BLaER1 (cell line): Measurements from ENCODE around the gene PLEKHA5.

Experiments
- H3K27ac ChIP-seq: shearing (Covaris generic); formaldehyde crosslinking; 2 replicates; pipeline ENCODE4 v1.8.1; 2022
- H3K27me3 ChIP-seq: shearing (Covaris generic); formaldehyde crosslinking; 2 replicates; pipeline ENCODE4 v1.8.1; 2022
- H3K36me3 ChIP-seq: shearing (Covaris generic); formaldehyde crosslinking; 2 replicates; pipeline ENCODE4 v1.8.1; 2022
- H3K4me1 ChIP-seq: shearing (Covaris generic); formaldehyde crosslinking; 2 replicates; pipeline ENCODE4 v1.8.1; 2022
- H3K4me2 ChIP-seq: shearing (Covaris generic); formaldehyde crosslinking; 2 replicates; pipeline ENCODE4 v1.8.1; 2022
- H3K4me3 ChIP-seq: shearing (Covaris generic); formaldehyde crosslinking; 2 replicates; pipeline ENCODE4 v1.8.1; 2022
- H3K9ac ChIP-seq: shearing (Covaris generic); formaldehyde crosslinking; 2 replicates; pipeline ENCODE4 v1.8.1; 2022
- H3K9me3 ChIP-seq: shearing (Covaris generic); formaldehyde crosslinking; 2 replicates; pipeline ENCODE4 v1.8.1; 2022
- H4K20me1 ChIP-seq: shearing (Covaris generic); formaldehyde crosslinking; 2 replicates; pipeline ENCODE4 v1.8.1; 2022
- Cebpa-rat ChIP-seq: shearing (Covaris generic); IDR thresholded peaks from 2 replicates; pipeline ENCODE4 v1.8.1; 2022

Gene PLEKHA5

GRCh38 chr12:19196959-19197630 lies 67.6 kb downstream of the PLEKHA5 start:
- Histone ChIP-seq H3K9ac (no peak overlapping the region), H3K4me3 (no peak overlapping the region), H3K27me3 (no peaks in the 10 kb centered on the region), H3K36me3 (no peaks in the 10 kb centered on the region), H3K27ac (no peak overlapping the region), H3K4me1 (no peaks in the 10 kb centered on the region), H4K20me1 (no peaks in the 10 kb centered on the region; the same call in 1 of the 2 replicates), H3K4me2 (no peak overlapping the region), H3K9me3 (no peaks in the 10 kb centered on the region)
- TF ChIP-seq Cebpa-rat, result no peak

DNA sequence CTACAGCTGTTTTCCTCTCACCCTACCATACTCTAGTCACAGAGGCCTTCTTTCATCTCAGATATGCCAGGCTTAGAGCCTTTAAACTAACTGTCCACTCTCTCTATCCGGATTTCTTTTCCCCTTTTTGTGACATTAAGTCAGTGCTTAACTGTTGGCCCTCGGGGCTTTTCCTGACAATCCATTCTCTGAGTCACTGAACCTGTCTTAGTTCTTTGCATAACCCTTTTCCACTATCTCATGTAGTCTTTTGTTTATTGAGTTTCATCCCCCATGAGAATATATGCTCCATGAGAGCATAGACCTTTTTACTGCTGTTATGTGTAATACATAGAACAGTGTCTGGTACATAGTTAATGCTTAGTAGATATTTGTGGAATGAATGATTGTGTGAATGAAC lies 68.7 kb downstream of the PLEKHA5 start:
- TF ChIP-seq Cebpa-rat, result no peak
- no peaks in the 10 kb centered on the region for H3K36me3 ChIP-seq
- no peak overlapping the region for H3K27ac ChIP-seq
- H4K20me1 ChIP-seq, result no peaks in the 10 kb centered on the region; the same call in 1 of the 2 replicates
- no peak overlapping the region for H3K4me3 ChIP-seq
- H3K4me2 ChIP-seq, result no peak overlapping the region
- H3K9me3 ChIP-seq, result no peaks in the 10 kb centered on the region
- no peak overlapping the region for H3K9ac ChIP-seq
- H3K27me3 ChIP-seq, result no peaks in the 10 kb centered on the region
- H3K4me1 ChIP-seq, result no peaks in the 10 kb centered on the region

- no peak overlapping the region for H3K4me3 ChIP-seq
- H3K9ac ChIP-seq, result no peak overlapping the region
- no peak overlapping the region for H3K4me2 ChIP-seq
- no peaks in the 10 kb centered on the region for H3K36me3 ChIP-seq
- TF ChIP-seq Cebpa-rat, result no peak
- H3K27me3 ChIP-seq, result no peaks in the 10 kb centered on the region
- H3K27ac ChIP-seq, result no peak overlapping the region
- H3K9me3 ChIP-seq, result no peaks in the 10 kb centered on the region
- no peaks in the 10 kb centered on the region for H3K4me1 ChIP-seq
- H4K20me1 ChIP-seq, result no peaks in the 10 kb centered on the region
These were observed 69.8 kb downstream of the PLEKHA5 start for GRCh38 chr12:19199332-19199731.

DNA sequence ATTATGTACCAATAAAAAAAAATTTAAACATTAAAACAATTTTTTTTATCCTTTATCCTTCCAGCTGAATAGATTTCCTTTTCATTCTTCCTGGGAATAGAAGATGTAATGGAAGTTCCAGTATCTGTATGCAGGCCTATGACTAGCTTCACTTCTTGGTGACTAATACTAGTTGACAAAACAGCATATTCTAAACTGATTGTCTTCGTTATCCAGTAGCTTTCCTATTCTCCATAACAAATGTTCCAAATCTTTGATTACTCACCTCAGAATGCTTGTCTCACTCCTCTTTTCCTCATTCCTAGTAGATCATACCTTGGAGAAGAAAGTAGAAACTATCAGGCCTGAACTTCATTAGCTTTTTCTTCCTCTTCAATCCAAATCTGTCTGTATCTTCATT lies 70.7 kb downstream of the PLEKHA5 start:
- TF ChIP-seq Cebpa-rat, result no peak
- Histone ChIP-seq H3K4me1 (no peaks in the 10 kb centered on the region), H3K4me3 (no peak overlapping the region)

GRCh38 chr12:19201661-19202060 lies 72.1 kb downstream of the PLEKHA5 start:
- Histone ChIP-seq H3K27ac (no peak overlapping the region), H3K36me3 (no peaks in the 10 kb centered on the region), H4K20me1 (no peaks in the 10 kb centered on the region), H3K9me3 (no peaks in the 10 kb centered on the region), H3K4me3 (no peak overlapping the region), H3K27me3 (no peaks in the 10 kb centered on the region), H3K4me1 (no peaks in the 10 kb centered on the region), H3K9ac (no peak overlapping the region), H3K4me2 (no peak overlapping the region)
- no peak for TF ChIP-seq Cebpa-rat

More for the DNA sequence above, 70.7 kb downstream of the PLEKHA5 start:
- Histone ChIP-seq H3K27ac (no peak overlapping the region), H3K4me2 (no peak overlapping the region), H3K36me3 (no peaks in the 10 kb centered on the region), H3K9me3 (no peaks in the 10 kb centered on the region), H4K20me1 (no peaks in the 10 kb centered on the region), H3K27me3 (no peaks in the 10 kb centered on the region), H3K9ac (no peak overlapping the region)

DNA sequence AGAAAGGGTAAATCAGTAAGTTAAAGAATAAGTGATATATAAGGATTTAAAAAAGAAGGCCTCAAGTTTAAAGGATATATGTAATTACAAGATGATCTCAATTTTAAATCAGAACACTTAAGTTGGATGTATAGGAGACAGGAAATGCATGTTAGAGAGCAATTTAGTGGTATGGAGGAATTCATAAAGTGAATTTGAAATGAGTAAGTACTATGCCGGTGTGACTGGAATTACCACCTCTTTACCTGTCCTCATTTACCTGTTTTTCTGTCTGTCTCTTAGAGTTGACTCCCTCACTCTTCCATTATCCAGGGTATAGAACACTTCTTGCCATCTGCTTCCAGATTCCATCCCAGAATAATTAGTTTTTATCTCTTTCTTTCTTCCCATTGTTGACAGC lies 73.5 kb downstream of the PLEKHA5 start:
- no peak overlapping the region for H3K4me2 ChIP-seq
- no peaks in the 10 kb centered on the region for H3K4me1 ChIP-seq

DNA sequence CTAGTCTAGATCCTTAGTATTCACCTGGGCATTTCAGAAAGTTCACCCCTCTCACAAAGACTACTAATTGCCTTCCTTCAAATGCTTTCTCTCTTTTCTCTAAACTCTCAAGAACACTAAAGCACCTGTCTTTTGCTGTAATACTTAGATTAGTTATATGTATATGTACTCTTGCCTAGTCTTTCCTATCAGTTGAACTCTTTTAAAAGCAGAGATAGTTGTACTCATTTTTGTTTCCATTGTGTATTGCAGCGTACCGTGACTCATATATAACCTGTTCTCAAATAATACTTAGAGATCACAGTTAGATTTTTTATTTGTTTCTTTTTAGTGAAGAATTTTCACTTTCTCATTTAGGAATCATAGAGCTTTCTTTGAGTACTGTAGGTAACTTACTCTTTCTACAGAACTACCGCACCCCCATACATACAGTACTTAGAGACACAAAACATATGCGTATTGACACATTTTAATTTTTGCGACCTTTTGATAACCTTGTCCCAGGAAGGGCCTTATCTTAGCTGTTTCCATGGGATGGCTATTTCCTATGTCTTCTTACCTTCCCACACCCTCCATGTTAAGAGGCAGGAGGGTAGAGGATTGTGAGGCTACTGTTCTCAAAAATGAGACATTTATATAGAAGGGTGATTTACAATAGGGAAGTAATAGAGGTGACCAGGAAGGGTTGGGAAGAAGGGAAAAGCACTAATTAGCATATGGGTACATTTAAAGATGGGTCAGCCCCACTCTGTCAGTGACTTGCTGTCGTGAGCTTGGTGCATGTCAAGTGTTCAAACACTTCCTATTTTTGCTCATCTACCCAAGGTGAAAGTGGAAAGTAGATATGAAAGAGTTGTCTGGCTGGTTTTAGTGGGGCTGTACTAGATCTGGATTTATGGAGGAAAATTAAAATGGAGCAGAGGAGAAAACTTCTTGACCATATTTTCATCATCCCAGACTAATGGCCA lies 74.3 kb downstream of the PLEKHA5 start:
- H3K4me3 ChIP-seq, result no peak overlapping the region
- H3K9me3 ChIP-seq, result no peaks in the 10 kb centered on the region
- H3K9ac ChIP-seq, result no peak overlapping the region
- TF ChIP-seq Cebpa-rat, result no peak
- no peaks in the 10 kb centered on the region for H4K20me1 ChIP-seq
- H3K27me3 ChIP-seq, result no peaks in the 10 kb centered on the region
- H3K27ac ChIP-seq, result no peak overlapping the region
- no peaks in the 10 kb centered on the region for H3K4me1 ChIP-seq
- H3K4me2 ChIP-seq, result no peak overlapping the region
- H3K36me3 ChIP-seq, result no peaks in the 10 kb centered on the region

More for the DNA sequence above, 73.5 kb downstream of the PLEKHA5 start:
- Histone ChIP-seq H3K9me3 (no peaks in the 10 kb centered on the region), H3K27ac (no peak overlapping the region), H4K20me1 (no peaks in the 10 kb centered on the region), H3K27me3 (no peaks in the 10 kb centered on the region), H3K4me3 (no peak overlapping the region), H3K9ac (no peak overlapping the region), H3K36me3 (no peaks in the 10 kb centered on the region)
- no peak for TF ChIP-seq Cebpa-rat

DNA sequence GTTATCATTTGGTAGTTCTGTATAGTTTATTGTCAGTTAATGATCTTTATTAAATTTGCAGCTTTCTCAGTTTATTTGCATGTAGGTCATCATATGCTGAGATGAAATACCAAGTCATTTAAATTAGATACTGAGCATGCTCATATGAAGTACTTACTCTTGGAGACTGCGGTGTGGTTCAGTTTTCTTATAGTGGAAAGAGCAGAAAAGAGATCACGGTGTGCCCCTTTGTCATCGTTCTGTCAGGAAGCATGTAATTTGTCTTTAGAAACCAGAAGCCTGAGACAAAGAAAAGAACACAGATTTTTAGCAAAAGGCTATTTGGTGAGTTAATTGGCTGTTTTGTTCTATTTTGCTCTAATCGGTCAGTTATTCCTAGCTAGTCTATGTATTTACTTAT lies 75.6 kb downstream of the PLEKHA5 start:
- no peak overlapping the region for H3K4me3 ChIP-seq
- no peaks in the 10 kb centered on the region for H3K27me3 ChIP-seq
- H4K20me1 ChIP-seq, result no peaks in the 10 kb centered on the region
- H3K9ac ChIP-seq, result no peak overlapping the region
- no peaks in the 10 kb centered on the region for H3K4me1 ChIP-seq
- no peak for TF ChIP-seq Cebpa-rat
- no peak overlapping the region for H3K4me2 ChIP-seq
- no peak overlapping the region for H3K27ac ChIP-seq
- H3K36me3 ChIP-seq, result no peaks in the 10 kb centered on the region; the same call in 1 of the 2 replicates
- H3K9me3 ChIP-seq, result peaks cover 9% of the 10 kb centered on the region

GRCh38 chr12:19206493-19207077 lies 77.1 kb downstream of the PLEKHA5 start:
- H3K4me2 ChIP-seq, result no peak overlapping the region
- no peak overlapping the region for H3K27ac ChIP-seq
- no peaks in the 10 kb centered on the region for H4K20me1 ChIP-seq
- H3K36me3 ChIP-seq, result no peaks in the 10 kb centered on the region; the same call in 1 of the 2 replicates
- H3K9ac ChIP-seq, result no peak overlapping the region
- H3K9me3 ChIP-seq, result peaks cover 9% of the 10 kb centered on the region
- no peak for TF ChIP-seq Cebpa-rat
- no peak overlapping the region for H3K4me3 ChIP-seq
- no peaks in the 10 kb centered on the region for H3K4me1 ChIP-seq
- no peaks in the 10 kb centered on the region for H3K27me3 ChIP-seq

- Histone ChIP-seq H3K4me3 (no peak overlapping the region), H3K27me3 (no peaks in the 10 kb centered on the region), H3K9me3 (peaks cover 9% of the 10 kb centered on the region), H3K4me1 (no peaks in the 10 kb centered on the region), H3K27ac (no peak overlapping the region), H3K36me3 (no peaks in the 10 kb centered on the region; the same call in 1 of the 2 replicates), H4K20me1 (no peaks in the 10 kb centered on the region), H3K9ac (no peak overlapping the region), H3K4me2 (no peak overlapping the region)
- TF ChIP-seq Cebpa-rat, result no peak
These were observed 78.9 kb downstream of the PLEKHA5 start for GRCh38 chr12:19208456-19208855.
